Cardiac septum (tissue), 1 donor: ENCODE data around the gene ALDH1A2. TPM values are rescaled to one million over a fixed set of nuclear protein-coding genes. Genes with fewer than 3 reads are reported as not detected.
"Not testable (repeated sequence)": the region's sequence is repeated elsewhere in the genome, so short reads cannot be mapped to it uniquely, and the experiment has no call there.

Source experiments
- DNase-seq: peaks from one replicate; pipeline ENCODE4 v3.0.0-alpha.2; 2020; ENCODE audit warnings: low spot score
- intact Hi-C: fragments of 100-400 bp; cut with DNase I; formaldehyde crosslinking; loops from one replicate; pipeline ENCODE4 v1.14.0; 2022
- long read RNA-seq: library from polyadenylated mRNA; unstranded; transcript quantifications from one replicate; pipeline ENCODE4 v2.0.0, GENCODE V29; 2021
- total RNA-seq: library from RNA; stranded (reverse); fragmentation: NEBNext Ultra II Directional; extraction: Animal tissue kit (Norgen Biotek cat#: 25700); gene quantifications from one replicate; pipeline ENCODE4 v1.2.1, GENCODE V29; 2021
- donor health status: DM: no; HTN: no; CAD: no.

ALDH1A2 gene
- 22.9 TPM for total RNA-seq
- long read RNA-seq, full-length matches to known transcripts = 6 of 19 reads
- long read RNA-seq, partial matches to known transcripts = 2 of 19 reads
- long read RNA-seq, other reads (novel, unspliced or antisense) = 11 of 19 reads

- intact Hi-C loops = loop anchor here (2.0 to 5.0 kb wide), 3 partner anchors 198 to 507 kb away; no protein-coding TSS in a partner anchor
- no peak for DNase-seq
Observed at GRCh38 chr15:58065445-58066041, at the start of gene ALDH1A2. ALDH1A2 (minus strand) TSS chr15:58065711; CDS start chr15:58065650, 61 bp downstream.

DNA sequence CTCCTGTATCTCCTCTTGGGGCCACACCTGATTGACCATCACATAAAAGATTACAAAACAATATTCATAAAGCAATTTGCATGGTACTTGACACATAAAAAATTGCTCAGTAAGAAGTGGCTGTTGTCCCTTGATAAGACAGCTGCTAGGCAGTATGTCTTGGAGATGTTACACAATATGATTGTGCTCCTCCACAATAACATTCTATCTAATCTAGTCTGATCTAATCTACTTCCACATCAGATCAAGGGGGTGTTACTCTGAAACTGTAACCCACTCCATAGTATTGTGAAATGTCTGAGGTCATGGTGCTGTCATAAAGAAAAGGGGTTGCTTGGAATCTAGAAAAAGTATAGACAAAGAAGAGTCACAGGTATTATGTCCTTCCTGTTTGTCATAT, 49.3 kb upstream of the ALDH1A2 start:
- no peak for DNase-seq
- intact Hi-C loops = loop anchor here (10.0 kb wide), 1 partner anchor 70 kb away; no protein-coding TSS in a partner anchor

DNA sequence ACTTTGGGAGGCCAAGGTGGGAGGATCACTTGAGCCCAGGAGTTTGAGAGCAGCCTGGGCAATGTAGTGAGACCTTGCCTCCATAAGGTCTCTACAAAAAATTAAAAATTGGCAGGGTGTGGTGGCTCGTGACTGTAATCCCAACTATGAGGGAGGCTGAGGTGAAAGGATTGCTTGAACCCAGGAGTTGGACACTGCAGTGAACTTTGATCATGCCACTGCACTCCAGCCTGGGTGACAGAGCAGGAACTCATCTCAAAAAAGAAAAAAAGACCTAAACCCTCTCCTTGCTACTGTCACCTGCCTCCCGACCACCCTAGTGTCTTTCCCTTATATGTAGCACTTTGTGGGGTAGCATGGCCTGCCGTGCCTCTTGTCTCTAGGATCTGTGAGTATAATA, 48.9 kb upstream of the ALDH1A2 start:
- intact Hi-C loops = loop anchor here (10.0 kb wide), 1 partner anchor 70 kb away; no protein-coding TSS in a partner anchor

GRCh38 chr15:58113358-58113757, 47.8 kb upstream of the ALDH1A2 start:
- intact Hi-C loops = loop anchor here (10.0 kb wide), 1 partner anchor 71 kb away; no protein-coding TSS in a partner anchor
- not testable (repeated sequence) for DNase-seq

More for the DNA sequence above, 48.9 kb upstream of the ALDH1A2 start:
- DNase-seq = no peak

GRCh38 chr15:58111718-58112104, 46.2 kb upstream of the ALDH1A2 start:
- DNase-seq = no peak
- intact Hi-C loops = loop anchor here (10.0 kb wide), 1 partner anchor 73 kb away; no protein-coding TSS in a partner anchor

DNA sequence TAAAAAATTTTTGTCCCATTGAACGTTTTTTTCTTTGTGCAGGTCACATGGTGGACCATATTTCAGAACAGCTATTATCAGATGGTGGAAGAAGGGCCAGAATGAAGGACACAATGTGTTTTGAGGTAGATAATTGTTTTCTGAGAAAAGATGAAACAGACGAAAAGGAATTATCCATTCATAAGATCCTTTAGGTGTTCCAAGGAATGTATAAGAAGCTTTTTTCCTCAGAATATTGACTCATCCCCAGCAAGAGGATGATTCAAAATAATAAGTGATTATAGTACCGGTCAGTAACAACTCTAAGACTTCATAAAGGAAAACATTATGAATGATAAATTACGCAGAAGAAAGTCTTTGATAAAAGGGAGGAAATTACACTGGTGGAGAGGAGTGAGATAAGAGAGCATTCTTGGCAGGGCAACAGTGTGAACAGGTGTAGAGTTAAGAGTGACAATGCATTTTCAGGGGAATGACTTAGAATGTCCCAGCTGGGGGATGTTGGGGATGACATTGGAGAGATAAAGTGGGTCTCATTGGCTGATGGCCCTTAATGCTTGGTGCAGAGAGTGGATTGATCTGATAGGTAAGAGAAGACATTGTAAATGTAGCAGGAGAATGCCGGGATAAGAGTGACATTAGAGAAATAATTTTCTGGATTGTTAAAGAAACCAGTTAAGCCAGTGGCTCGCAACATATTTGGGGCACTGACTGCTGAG, 45.6 kb upstream of the ALDH1A2 start:
- DNase-seq = no peak
- intact Hi-C loops = loop anchor here (10.0 kb wide), 1 partner anchor 74 kb away; no protein-coding TSS in a partner anchor

DNA sequence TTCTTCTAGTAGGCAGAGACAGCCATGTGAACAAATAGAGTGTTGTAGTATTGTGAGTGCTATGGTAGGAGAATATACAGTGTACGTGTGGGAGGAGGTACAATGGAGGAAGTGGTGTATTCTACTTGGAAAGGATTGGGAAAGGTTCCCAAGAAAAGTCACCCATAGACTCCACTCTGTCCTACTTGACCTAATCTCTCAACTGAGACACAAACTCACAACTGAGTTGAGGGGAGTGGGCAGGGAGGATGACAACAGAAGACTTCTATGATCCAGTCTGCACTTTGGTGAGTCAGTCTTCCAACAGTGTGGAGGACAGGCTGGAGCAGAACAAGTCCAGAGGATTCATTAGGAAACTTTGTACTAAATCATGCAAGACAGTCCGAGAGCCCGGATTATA, 43.9 kb upstream of the ALDH1A2 start:
- intact Hi-C loops = no loop called here

GRCh38 chr15:58108117-58108516, 42.6 kb upstream of the ALDH1A2 start:
- intact Hi-C loops = no loop called here

More for the DNA sequence above, 43.9 kb upstream of the ALDH1A2 start:
- DNase-seq = no peak

DNA sequence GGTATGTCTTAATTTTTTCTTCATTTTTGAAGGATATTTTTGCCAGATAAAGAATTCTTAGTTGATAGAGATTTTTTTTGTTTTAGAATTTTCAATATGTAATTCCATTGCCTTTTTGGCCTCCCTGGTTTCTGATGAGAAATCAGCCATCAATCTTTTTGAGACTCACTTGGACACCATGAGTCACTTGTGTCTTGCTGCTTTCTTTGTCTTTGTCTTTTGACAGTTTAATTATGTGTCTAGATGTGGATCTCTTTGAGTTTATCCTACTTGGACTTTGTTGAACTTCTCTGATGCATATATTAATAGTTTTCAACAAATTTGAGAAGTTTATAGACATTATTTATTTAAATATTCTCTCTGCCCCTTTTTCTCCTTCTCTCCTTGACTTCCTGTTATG, 38.0 kb upstream of the ALDH1A2 start:
- intact Hi-C loops = no loop called here
- DNase-seq = no peak

More at GRCh38 chr15:58108117-58108516, 42.6 kb upstream of the ALDH1A2 start:
- DNase-seq = no peak

- no peak for DNase-seq
- intact Hi-C loops = no loop called here
Observed at GRCh38 chr15:58096529-58097084, 31.1 kb upstream of the ALDH1A2 start.

- intact Hi-C loops = no loop called here
- DNase-seq = no peak
Observed at GRCh38 chr15:58095415-58095814, 29.9 kb upstream of the ALDH1A2 start.

GRCh38 chr15:58087871-58088270, 22.4 kb upstream of the ALDH1A2 start:
- intact Hi-C loops = no loop called here
- no peak for DNase-seq

DNA sequence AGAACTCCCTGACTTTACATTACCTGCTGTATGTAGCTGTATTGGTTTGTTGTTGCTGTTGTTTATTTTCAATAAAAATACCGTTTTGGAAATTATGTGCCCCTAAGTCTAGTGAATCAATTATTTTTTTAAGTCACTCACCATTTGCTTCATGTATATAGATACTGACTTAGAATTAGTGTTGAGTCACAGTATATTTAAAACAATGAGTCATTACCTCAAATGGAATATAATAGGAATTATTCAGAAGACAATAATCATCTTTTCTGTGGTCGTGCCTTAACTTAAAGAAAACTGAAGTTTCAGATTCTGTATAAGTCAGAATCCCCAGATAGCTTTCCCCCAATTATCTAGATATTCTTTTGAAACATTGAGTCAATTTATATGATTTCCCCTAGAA, 21.0 kb upstream of the ALDH1A2 start:
- DNase-seq = no peak
- intact Hi-C loops = no loop called here

DNA sequence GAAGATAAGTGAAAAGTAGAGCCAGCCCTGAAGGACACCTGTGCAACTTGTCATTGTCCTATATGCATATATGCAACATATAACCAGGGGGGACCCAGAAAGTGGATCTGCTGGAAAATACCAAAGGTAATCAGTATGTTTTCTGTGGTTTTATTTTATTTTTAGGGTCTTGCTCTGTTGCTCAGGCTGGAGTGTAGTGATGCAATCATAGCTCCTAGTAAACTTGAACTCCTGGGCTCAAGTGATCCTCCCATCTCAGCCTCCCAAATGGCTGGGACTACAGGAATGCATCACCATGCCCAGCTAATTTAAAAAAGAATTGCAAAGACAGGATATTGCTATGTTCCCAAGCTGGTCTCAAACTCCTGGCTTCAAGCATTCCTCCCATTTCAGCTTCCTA, 18.0 kb upstream of the ALDH1A2 start:
- intact Hi-C loops = no loop called here
- no peak for DNase-seq

GRCh38 chr15:58081891-58082290, 16.4 kb upstream of the ALDH1A2 start:
- intact Hi-C loops = no loop called here
- DNase-seq = no peak

- intact Hi-C loops = no loop called here
- no peak for DNase-seq
Observed at GRCh38 chr15:58081456-58081855, 15.9 kb upstream of the ALDH1A2 start.

DNA sequence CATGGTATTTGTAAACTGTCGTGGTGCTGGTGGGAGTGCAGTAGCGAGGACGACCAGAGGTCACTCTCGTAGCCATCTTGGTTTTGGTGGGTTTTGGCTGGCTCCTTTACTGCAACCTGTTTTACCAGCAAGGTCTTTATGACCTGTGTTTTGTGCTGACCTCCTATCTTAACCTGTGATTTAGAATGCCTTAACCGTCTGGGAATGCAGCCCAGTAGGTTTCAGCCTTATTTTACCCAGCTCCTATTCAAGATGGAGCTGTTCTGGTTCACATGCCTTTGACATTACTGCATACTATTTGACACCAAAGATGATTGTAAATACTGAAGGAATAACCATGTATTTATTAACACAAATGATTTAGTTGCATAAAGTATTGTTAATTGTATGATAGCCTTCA, 15.4 kb upstream of the ALDH1A2 start:
- intact Hi-C loops, DNase-seq: not testable (repeated sequence)

DNA sequence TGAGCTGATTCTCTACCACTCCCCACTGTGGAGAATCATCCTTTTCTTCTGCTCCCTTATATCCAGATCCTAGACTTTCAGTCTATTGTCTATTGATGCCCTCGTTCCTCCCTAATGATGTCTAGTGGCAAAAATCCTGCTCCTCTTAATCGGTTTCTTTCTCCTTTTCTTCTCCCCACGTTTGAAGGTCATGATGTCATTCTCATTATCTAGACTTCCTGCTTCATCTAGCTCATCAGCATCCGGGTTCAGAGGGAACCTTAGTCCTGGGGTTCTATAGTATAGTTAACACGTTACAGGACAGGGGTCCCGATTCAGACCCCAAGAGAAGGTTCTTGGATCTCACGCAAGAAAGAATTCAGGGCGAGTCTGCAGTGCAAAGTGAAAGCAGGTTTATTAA, 14.9 kb upstream of the ALDH1A2 start:
- intact Hi-C loops = no loop called here
- DNase-seq = no peak

- no peak for DNase-seq
- intact Hi-C loops = no loop called here
Observed at GRCh38 chr15:58078591-58078990, 13.1 kb upstream of the ALDH1A2 start.

DNA sequence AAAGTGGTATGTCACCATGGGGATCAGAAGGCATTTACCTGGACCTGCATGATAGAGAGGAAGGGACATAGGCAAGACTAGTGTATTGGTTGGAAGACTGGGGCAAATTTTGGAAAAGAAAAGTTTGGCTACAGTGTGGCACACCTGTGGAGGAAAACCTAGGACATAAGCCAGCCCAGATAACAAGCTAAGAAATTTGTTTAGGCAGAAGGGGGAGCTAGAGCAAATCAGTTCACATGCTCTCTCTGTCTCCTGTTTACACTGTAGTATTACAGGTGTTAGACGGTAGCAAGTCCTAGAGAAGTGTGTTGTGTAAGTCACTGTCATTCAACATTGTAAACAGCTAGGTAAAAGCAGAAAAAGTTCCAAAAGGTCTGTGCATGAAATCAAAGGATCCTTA, 11.9 kb upstream of the ALDH1A2 start:
- DNase-seq = no peak
- intact Hi-C loops = no loop called here
